ENCODE results near the gene SCO1.

Gene SCO1

GRCh38 chr17:10724546-10725195, 27.3 kb upstream of the SCO1 start:
- no peak for DNase-seq (ENCODE audit: low spot score)
- no peak for TF ChIP-seq CTCF (IDR thresholded peaks at IDR 0.05; ENCODE audit: extremely low read depth, missing control alignments)

- no peak for DNase-seq (ENCODE audit: low spot score)
- TF ChIP-seq CTCF (IDR thresholded peaks at IDR 0.05; ENCODE audit: extremely low read depth, missing control alignments): no peak
These were observed 21.2 kb upstream of the SCO1 start for GRCh38 chr17:10718547-10718946.

GRCh38 chr17:10716218-10716617, 18.9 kb upstream of the SCO1 start:
- no peak for DNase-seq (ENCODE audit: low spot score)
- TF ChIP-seq CTCF (IDR thresholded peaks at IDR 0.05; ENCODE audit: extremely low read depth, missing control alignments): no peak

- TF ChIP-seq CTCF (IDR thresholded peaks at IDR 0.05; ENCODE audit: extremely low read depth, missing control alignments): no peak
- no peak for DNase-seq (ENCODE audit: low spot score)
These were observed 16.0 kb upstream of the SCO1 start for GRCh38 chr17:10713318-10713717.

- TF ChIP-seq CTCF (IDR thresholded peaks at IDR 0.05; ENCODE audit: extremely low read depth, missing control alignments): no peak
- DNase-seq (ENCODE audit: low spot score): no peak
These were observed 8.4 kb upstream of the SCO1 start for GRCh38 chr17:10705727-10706126.

GRCh38 chr17:10702574-10702973, 5.2 kb upstream of the SCO1 start:
- TF ChIP-seq CTCF (IDR thresholded peaks at IDR 0.05; ENCODE audit: extremely low read depth, missing control alignments): no peak
- DNase-seq (ENCODE audit: low spot score): no peak

- TF ChIP-seq CTCF (IDR thresholded peaks at IDR 0.05; ENCODE audit: extremely low read depth, missing control alignments): no peak
- DNase-seq (ENCODE audit: low spot score): peak; percentile 12
These were observed 2.5 kb upstream of the SCO1 start for GRCh38 chr17:10699856-10700255.
